ENCODE data around the gene CCDC124. TPM values are rescaled to one million over a fixed set of nuclear protein-coding genes. Genes with fewer than 3 reads are reported as not detected.

The CCDC124 gene
- total and polyA plus RNA-seq, 4 donors, result 35.5 to 146 (median 102) TPM

GRCh38 chr19:17908244-17908643 lies 24.6 kb upstream of the CCDC124 start:
- ATAC-seq (ENCODE audit: insufficient read depth, low FRiP score) (no peak), DNase-seq (no peak)
- no peak overlapping the region for H3K27ac ChIP-seq (ENCODE audit: low read depth in 1 of 2, low read length in 1 of 2)
- H3K27me3 ChIP-seq (ENCODE audit: control insufficient read depth in 3 of 3, insufficient read depth in 3 of 3, low read length in 2 of 3), result no peaks in the 10 kb centered on the region
- WGBS, 2 donors, result 91% methylated on average over 3 of the region's 3 CpGs
- H3K36me3 ChIP-seq (ENCODE audit: control insufficient read depth in 4 of 4, insufficient read depth in 4 of 4, low read length in 4 of 4), result no peaks in the 10 kb centered on the region
- no peaks in the 10 kb centered on the region for H3K4me1 ChIP-seq (ENCODE audit: control insufficient read depth in 5 of 5, insufficient read depth in 5 of 5, low read length in 5 of 5)
- H3K9ac ChIP-seq (ENCODE audit: insufficient read depth in 1 of 2, low read length in 2 of 2), result no peak overlapping the region
- TF ChIP-seq CTCF (IDR thresholded peaks at IDR 0.05; ENCODE audit: control extremely low read depth, extremely low read depth), result no peak
- H3K4me3 ChIP-seq, result no peak overlapping the region
- peaks cover 0 to 9% (median 5%) of the 10 kb centered on the region in 4 donors for H3K9me3 ChIP-seq (ENCODE audit: control insufficient read depth in 4 of 4, insufficient read depth in 3 of 4, low read length in 3 of 4)

GRCh38 chr19:17909003-17909732 lies 23.6 kb upstream of the CCDC124 start:
- Histone ChIP-seq H3K36me3 (ENCODE audit: control insufficient read depth in 4 of 4, insufficient read depth in 4 of 4, low read length in 4 of 4) (no peaks in the 10 kb centered on the region), H3K4me3 (no peak overlapping the region), H3K9ac (ENCODE audit: insufficient read depth in 1 of 2, low read length in 2 of 2) (no peak overlapping the region), H3K4me1 (ENCODE audit: control insufficient read depth in 5 of 5, insufficient read depth in 5 of 5, low read length in 5 of 5) (no peaks in the 10 kb centered on the region), H3K27ac (ENCODE audit: low read depth in 1 of 2, low read length in 1 of 2) (no peak overlapping the region), H3K27me3 (ENCODE audit: control insufficient read depth in 3 of 3, insufficient read depth in 3 of 3, low read length in 2 of 3) (no peaks in the 10 kb centered on the region), H3K9me3 (ENCODE audit: control insufficient read depth in 4 of 4, insufficient read depth in 3 of 4, low read length in 3 of 4) (peaks cover 0 to 9% (median 6%) of the 10 kb centered on the region in 4 donors)
- ATAC-seq (ENCODE audit: insufficient read depth, low FRiP score), result no peak
- no peak for TF ChIP-seq CTCF (IDR thresholded peaks at IDR 0.05; ENCODE audit: control extremely low read depth, extremely low read depth)
- no peak for DNase-seq
- 52 to 68% methylated on average over 7 of the region's 7 CpGs for WGBS, 2 donors

DNA sequence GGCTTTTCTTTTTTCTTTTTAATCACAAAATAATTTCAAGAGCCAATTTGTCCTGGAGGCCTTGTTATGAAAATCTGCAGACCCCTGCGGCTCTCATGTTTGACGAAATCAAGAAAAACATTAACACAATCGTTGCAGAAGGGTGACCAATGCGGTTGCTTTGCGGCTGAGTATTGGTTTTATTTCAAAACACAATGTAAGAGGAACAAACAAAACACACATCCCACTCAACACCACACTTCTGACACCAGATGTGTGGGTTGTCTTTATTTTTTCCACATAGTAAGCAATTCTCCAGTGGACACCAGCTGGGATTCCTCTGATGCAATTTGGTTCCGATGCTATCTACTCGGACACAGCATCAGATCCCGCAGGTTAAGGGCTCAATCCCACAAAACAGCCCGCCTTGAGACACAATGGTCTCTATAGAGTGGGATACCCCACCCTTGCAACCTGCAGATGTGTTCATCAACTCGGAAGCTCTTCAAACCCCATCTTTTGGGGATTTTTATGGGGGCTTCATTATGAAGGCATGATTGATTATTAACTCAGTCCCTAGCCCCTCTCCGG lies 21.9 kb upstream of the CCDC124 start:
- WGBS, 2 donors, result 67 to 76% methylated on average over 11 of the region's 11 CpGs
- Histone ChIP-seq H3K9me3 (ENCODE audit: control insufficient read depth in 4 of 4, insufficient read depth in 3 of 4, low read length in 3 of 4) (peaks cover 0 to 9% (median 6%) of the 10 kb centered on the region in 4 donors), H3K27me3 (ENCODE audit: control insufficient read depth in 3 of 3, insufficient read depth in 3 of 3, low read length in 2 of 3) (no peaks in the 10 kb centered on the region), H3K4me1 (ENCODE audit: control insufficient read depth in 5 of 5, insufficient read depth in 5 of 5, low read length in 5 of 5) (no peaks in the 10 kb centered on the region), H3K9ac (ENCODE audit: insufficient read depth in 1 of 2, low read length in 2 of 2) (no peak overlapping the region), H3K4me3 (no peak overlapping the region), H3K36me3 (ENCODE audit: control insufficient read depth in 4 of 4, insufficient read depth in 4 of 4, low read length in 4 of 4) (no peaks in the 10 kb centered on the region), H3K27ac (ENCODE audit: low read depth in 1 of 2, low read length in 1 of 2) (no peak overlapping the region)
- TF ChIP-seq CTCF (IDR thresholded peaks at IDR 0.05; ENCODE audit: control extremely low read depth, extremely low read depth), result no peak
- DNase-seq (no peak), ATAC-seq (ENCODE audit: insufficient read depth, low FRiP score) (no peak)

Measured in lung (tissue), 12 donors.